Ascending aorta (tissue), 2 donors: ENCODE data around the gene TALDO1. TPM values are rescaled to one million over a fixed set of nuclear protein-coding genes. Genes with fewer than 3 reads are reported as not detected.

ENCODE experiments used
- DNase-seq, 2 donors: peaks; one replicate each; pipeline ENCODE4 v3.0.0-alpha.2; 2019; ENCODE audit warnings: low spot score in 2 of 2
- H3K27ac ChIP-seq, 2 donors: fragments of 200-600 bp; sonication (generic); one replicate each; pipeline ENCODE4 v1.5.1; 2016 to 2017; ENCODE audit warnings: mild to moderate bottlenecking in 1 of 2
- H3K27me3 ChIP-seq: fragments of 200-600 bp; sonication (generic); one replicate; pipeline ENCODE4 v1.5.1; 2017
- H3K36me3 ChIP-seq, 2 donors: fragments of 200-600 bp; sonication (generic); one replicate each; pipeline ENCODE4 v1.5.1; 2016
- H3K4me1 ChIP-seq, 2 donors: fragments of 200-600 bp; sonication (generic); one replicate each; pipeline ENCODE4 v1.5.1; 2016 to 2017; ENCODE audit warnings: mild to moderate bottlenecking in 1 of 2
- H3K4me3 ChIP-seq, 2 donors: fragments of 200-600 bp; sonication (generic); one replicate each; pipeline ENCODE4 v1.5.1; 2016 to 2017; ENCODE audit warnings: mild to moderate bottlenecking in 1 of 2
- H3K9me3 ChIP-seq, 2 donors: fragments of 200-600 bp; sonication (generic); one replicate each; pipeline ENCODE4 v1.5.1; 2016
- intact Hi-C: fragments of 100-400 bp; cut with DNase I; formaldehyde crosslinking; loops from one replicate; pipeline ENCODE4 v1.15.1; 2023
- total RNA-seq: library from RNA; depleted of rRNA; stranded (reverse); fragments of >200 nt; gene quantifications from one replicate; pipeline ENCODE4 v1.1.0, GENCODE V29; 2016
- TF ChIP-seq, protein P1 (sequence below), 3 experiments: fragments of 200-600 bp in 2 of 3; fragments of 450-650 bp in 1 of 3; sonication (generic) in 2 of 3; IDR thresholded peaks; one replicate each; pipeline ENCODE4 v1.5.1; 2016 to 2019; ENCODE audit warnings: antibody characterized with exemption in 3 of 3, mild to moderate bottlenecking in 1 of 3, moderate library complexity in 1 of 3

The TALDO1 gene
- total RNA-seq, 1 donor from 2014 or later: 245 TPM

DNA sequence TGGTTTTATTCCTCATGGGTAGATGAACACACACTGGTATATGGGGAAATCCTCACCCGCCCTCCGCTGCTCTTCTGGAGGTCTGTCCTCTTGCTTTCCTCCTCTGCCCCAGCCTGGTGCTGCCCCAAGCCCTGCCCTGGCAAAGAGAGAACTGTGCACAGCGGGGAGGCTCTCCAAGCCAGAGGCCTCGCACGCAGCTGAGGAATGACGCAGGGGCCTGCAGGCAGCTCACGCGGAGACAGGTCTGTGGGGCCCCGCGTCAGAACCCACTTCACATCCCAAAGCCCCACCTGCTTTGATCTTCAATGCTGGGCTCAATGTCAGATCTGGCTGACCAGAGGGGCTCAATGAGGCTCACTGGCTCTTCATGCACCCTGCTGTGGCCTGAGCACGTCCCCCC is 20.0 kb downstream of the TALDO1 start:
- Histone ChIP-seq H3K27me3 (no peaks in the 10 kb centered on the region), H3K36me3 (peaks cover 58 to 77% of the 10 kb centered on the region in 2 donors), H3K27ac (no peak overlapping the region), H3K9me3 (no peaks in the 10 kb centered on the region), H3K4me3 (no peak overlapping the region), H3K4me1 (no peaks in the 10 kb centered on the region)
- no peak for DNase-seq
- TF ChIP-seq, protein P1, sequence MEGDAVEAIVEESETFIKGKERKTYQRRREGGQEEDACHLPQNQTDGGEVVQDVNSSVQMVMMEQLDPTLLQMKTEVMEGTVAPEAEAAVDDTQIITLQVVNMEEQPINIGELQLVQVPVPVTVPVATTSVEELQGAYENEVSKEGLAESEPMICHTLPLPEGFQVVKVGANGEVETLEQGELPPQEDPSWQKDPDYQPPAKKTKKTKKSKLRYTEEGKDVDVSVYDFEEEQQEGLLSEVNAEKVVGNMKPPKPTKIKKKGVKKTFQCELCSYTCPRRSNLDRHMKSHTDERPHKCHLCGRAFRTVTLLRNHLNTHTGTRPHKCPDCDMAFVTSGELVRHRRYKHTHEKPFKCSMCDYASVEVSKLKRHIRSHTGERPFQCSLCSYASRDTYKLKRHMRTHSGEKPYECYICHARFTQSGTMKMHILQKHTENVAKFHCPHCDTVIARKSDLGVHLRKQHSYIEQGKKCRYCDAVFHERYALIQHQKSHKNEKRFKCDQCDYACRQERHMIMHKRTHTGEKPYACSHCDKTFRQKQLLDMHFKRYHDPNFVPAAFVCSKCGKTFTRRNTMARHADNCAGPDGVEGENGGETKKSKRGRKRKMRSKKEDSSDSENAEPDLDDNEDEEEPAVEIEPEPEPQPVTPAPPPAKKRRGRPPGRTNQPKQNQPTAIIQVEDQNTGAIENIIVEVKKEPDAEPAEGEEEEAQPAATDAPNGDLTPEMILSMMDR (IDR thresholded peaks at IDR 0.05): no peak
- intact Hi-C loops: no loop called here

DNA sequence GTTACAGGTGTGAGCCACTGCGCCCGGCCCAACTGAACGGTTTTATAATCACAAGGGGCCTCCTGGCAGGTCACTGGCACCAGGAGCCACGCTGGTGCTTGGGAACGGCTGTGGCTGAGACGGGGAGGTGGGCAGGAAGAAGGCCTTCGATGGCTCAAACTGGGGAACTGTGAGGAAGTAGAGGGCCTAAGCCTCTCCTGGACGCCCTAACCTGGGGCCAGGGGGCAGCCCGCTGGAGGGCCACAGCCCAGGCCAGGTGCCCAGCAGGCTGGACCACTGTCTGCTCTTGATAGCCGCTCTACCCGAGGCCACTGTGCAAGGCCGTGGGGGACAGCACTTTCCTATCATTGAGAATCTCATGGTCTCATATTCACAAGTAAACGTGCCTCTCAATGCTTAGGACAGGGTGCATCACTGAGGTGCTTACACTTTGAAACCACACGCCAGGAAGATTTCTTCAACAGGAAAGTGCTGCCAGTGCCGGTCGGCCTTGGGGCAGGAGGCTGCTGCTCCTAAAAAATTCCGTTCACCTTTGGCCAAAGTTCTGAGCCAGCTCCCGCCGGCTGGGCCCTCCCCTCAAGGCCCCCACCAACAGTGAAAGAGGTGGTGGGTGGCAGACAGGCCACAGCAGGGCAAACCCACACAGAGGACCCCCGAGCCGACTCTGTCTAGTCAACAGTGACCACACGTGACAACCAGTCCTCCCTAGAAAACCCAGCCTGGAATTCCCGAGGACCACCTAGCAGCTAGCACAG is 22.8 kb downstream of the TALDO1 start:
- H3K27ac ChIP-seq: no peak overlapping the region
- peaks cover 33 to 61% of the 10 kb centered on the region in 2 donors for H3K36me3 ChIP-seq
- DNase-seq: no peak

DNA sequence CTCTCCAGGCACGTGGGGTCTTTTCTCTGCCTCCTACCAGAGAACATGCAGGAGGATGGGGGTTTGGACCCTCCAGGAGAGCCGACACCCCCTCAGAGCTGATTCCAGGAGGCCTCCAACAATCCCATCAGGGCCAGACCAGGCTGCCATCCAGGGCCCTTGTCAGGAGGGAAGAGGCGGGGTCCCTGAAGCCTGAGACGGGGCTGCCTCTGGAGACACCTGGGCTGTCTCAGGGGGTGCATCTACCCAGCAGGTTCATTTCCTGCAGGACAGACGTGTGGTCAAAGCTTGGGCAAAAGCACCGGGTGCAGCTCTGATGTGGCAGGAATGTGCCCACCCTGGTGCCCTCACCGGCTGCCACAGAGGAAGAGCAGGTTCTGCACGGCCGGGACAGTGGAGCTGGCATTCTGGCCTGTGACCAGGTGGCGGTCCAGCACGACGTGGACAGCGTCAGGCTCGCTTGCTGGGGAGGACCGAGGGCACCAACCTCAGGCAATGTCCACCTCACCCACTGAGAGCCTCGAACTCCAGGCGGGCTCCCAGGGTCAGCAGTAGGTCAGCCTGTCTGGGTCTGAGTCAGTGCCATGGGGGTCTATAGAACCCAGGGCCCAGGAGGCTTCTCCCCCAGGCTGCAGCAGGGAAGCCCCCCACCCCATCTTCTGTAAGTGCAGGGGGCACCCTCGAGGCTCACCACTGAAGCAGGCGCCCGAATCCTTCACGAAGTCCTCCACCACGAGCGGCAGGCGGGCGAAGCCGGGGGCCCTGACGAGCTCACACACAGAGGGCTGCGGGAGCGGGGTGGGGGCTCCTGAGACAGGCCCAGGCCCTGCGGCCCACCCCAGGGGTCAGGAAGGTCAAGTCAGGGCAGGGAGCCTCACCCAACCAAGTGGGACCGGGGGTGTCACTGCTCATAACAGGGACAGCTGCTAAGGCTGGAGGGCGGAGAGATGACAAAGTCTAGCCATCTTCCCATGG is 23.7 kb downstream of the TALDO1 start:
- Histone ChIP-seq H3K4me1 (peaks cover 0 to 7% of the 10 kb centered on the region in 2 donors), H3K4me3 (no peak overlapping the region), H3K9me3 (no peaks in the 10 kb centered on the region), H3K36me3 (peaks cover 28 to 54% of the 10 kb centered on the region in 2 donors), H3K27me3 (no peaks in the 10 kb centered on the region), H3K27ac (no peak overlapping the region)
- TF ChIP-seq, protein P1 (IDR thresholded peaks at IDR 0.05): no peak
- intact Hi-C loops: no loop called here
- no peak for DNase-seq

More for the DNA sequence above, 22.8 kb downstream of the TALDO1 start:
- H3K9me3 ChIP-seq: no peaks in the 10 kb centered on the region
- no peaks in the 10 kb centered on the region for H3K27me3 ChIP-seq
- TF ChIP-seq, protein P1 (IDR thresholded peaks at IDR 0.05): no peak
- H3K4me3 ChIP-seq: no peak overlapping the region
- no peaks in the 10 kb centered on the region for H3K4me1 ChIP-seq
- intact Hi-C loops: no loop called here

DNA sequence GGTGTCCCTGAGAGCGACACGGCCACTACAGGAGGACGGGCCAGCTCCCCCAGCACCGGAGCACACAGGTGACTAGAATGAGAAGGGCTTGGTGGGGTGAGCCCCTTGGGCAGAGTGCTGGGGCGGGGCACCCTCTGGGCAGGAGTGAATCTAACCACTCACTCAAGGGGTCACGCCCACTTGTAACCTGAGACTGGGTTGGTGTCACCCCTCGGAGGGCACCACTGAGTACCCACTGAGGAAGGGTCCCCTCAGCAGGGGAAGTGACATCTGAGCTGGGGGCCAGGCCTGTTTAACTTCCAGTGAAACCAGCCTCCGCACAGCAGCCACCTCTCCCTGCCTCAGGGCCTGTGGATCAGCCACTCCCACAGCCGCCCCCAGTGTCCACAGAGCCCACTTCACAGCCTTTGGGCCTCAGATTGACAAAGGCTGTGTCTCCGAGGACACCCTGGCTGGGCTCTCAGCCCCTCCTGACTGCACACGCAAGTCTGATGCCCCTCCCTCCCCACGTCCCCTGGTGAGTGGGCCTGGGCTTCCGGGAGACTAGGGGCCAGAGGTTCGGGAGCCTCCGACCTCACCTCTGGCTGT is 24.4 kb downstream of the TALDO1 start:
- TF ChIP-seq, protein P1 (IDR thresholded peaks at IDR 0.05): no peak
- intact Hi-C loops: no loop called here
- H3K27me3 ChIP-seq: no peaks in the 10 kb centered on the region
- H3K27ac ChIP-seq: no peak overlapping the region
- no peak for DNase-seq
- H3K4me1 ChIP-seq: peaks cover 7 to 15% of the 10 kb centered on the region in 2 donors
- H3K4me3 ChIP-seq: no peak overlapping the region
- peaks cover 23 to 46% of the 10 kb centered on the region in 2 donors for H3K36me3 ChIP-seq
- H3K9me3 ChIP-seq: no peaks in the 10 kb centered on the region
